CD4-positive, alpha-beta T cell treated with Interferon gamma for 1 hour (primary cell): Measurements from ENCODE around the gene GLS.
"Not testable (repeated sequence)": the region's sequence is repeated elsewhere in the genome, so short reads cannot be mapped to it uniquely, and the experiment has no call there.

ENCODE experiments used
- DNase-seq: peaks from one replicate; pipeline ENCODE4 v3.0.0-alpha.2; 2020

Gene GLS

GRCh38 chr2:190880378-190881083 is at the start of gene GLS:
TSS of gene GLS (plus strand) at chr2:190880821. CDS start at chr2:190881085, 264 bp downstream.
- DNase-seq = peak; percentile 97

GRCh38 chr2:190831941-190832340 is 48.7 kb upstream of the GLS start:
- no peak for DNase-seq

DNA sequence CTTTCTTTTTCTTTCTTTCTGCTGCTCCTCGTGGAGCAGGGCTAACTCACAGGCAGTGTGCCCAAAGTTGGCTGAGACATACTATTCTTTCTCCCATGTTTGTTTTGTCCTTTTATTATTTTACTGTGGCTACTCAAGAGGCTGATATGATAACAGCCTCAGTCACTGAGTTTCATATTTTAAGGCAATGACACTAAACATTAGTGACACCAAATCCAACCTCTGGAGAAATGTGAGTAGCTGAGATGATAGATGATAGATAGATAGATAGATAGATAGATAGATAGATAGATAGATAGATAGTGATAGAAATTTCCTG is 45.8 kb upstream of the GLS start:
- no peak for DNase-seq

- no peak for DNase-seq
Observed at GRCh38 chr2:190835303-190835930, 45.2 kb upstream of the GLS start.

GRCh38 chr2:190836767-190837166 is 43.9 kb upstream of the GLS start:
- DNase-seq = no peak

DNA sequence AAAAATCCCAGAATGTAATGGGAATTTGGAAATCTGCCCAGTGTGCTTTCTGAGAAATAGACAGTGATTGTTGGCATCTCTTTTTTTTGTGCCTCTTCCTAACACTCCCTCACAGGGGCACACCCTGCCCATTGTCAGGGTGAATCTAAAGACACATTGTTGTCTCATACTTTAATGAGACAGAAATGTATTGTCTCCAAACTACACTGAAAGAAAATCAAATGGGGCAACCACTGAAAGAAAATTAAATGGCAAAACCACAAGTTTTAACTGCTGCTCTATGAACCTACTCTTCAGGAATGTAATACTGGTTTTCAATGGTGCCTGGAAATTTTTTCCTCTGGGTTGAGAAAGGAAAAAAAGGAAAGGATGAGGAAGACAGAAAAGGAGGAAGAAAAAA is 43.2 kb upstream of the GLS start:
- DNase-seq = no peak

DNA sequence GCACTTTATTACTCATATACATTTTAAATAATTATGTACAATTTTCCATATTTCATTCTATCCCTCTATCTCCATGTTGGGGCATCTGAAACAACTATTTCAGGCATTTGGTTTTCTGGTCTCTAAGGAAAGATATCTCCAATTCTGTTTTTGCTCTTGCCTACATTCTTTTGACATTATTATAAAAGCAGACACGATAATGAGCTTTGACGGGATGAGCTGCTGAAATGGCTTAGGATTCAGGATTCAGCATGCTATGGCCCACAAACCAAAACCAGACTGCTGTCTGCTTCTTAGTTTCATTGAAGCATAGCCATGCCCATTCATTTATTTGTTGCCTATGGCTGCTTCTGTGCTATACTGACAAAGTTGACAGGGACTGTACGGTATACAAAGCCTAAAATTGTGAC is 42.7 kb upstream of the GLS start:
- no peak for DNase-seq

DNA sequence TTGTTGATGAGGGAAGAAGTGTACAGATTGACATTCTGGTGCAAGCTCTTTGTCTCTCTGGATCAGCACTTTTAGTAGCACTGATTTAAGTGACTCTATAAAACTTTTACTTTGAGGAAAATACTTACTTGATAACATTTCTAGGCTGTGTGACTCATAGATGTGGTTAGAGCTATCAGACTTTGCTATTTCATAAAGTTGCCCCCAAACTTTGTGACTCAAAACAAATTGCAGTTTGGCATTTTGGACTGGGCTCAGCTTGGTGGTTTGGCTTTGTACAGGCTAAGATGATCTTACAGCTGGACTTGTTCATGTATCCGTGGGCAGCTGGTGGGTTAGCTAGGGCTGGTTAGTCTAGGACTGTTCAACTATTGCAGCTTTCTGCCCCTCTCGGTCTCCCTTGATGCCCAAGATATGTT is 42.1 kb upstream of the GLS start:
- DNase-seq = no peak

DNA sequence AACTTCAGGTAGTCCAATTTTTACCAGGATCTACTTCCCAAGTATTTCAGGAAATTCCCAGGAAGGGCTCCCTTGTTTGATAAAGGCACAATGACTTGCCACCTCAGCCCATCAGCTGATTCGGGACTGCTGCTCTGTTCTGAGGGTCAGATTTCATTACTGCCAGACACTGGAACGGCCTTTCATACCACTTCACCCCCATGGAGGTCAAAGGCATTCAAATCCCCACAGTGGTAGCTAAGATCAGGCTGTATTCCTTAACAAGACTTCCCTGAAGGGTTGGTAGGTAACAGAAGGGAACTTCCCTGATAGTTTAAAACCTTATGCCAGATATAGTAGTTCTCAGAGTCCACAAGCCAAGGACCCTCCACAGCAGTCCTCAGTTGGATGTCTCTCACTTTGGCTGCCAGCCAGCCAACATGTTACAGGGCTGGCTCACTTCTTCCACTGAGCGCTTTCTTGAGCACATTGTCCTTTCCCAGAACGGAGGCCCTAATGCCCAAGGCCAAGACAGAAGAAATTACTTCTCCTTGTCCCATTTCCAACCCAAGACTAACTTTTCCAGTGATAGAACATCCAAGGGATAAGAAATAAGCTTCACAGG is 40.0 kb upstream of the GLS start:
- DNase-seq = no peak

DNA sequence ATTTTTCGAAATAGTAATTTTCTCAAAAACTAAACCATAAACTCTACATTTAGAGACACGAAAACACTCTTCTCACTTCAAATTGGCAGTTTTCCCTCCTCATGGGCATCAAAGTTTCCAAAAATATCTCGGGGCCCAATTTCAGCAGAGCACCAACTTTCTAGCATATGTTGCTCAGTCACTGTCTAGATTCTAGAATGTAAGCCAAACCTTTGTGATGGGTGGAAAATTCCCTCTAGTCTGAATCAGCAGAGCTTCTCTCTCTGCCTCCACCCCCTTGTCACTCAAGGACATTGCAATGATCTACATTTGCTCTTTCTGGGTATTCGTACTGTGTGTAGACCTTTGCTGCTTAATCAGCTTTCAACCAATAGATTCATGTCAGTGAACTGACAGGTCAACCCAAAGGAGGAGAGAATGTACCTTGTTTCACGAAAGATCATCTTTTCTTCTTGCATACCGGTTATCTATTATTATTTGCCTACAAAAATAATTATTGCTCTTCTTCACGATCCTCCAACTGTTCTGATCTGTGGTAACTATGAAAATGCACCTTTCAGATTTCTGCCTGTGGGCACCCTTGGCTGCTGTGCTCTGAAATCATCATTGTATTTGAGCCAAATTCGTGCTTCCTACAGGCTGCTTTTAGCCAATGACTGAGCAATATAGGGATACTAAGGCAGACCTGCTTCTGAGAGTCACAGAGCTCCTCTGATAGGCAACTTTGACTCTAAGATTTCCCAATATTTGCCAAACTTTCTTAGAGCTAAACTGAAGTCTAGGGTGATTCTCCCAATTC is 38.7 kb upstream of the GLS start:
- no peak for DNase-seq

DNA sequence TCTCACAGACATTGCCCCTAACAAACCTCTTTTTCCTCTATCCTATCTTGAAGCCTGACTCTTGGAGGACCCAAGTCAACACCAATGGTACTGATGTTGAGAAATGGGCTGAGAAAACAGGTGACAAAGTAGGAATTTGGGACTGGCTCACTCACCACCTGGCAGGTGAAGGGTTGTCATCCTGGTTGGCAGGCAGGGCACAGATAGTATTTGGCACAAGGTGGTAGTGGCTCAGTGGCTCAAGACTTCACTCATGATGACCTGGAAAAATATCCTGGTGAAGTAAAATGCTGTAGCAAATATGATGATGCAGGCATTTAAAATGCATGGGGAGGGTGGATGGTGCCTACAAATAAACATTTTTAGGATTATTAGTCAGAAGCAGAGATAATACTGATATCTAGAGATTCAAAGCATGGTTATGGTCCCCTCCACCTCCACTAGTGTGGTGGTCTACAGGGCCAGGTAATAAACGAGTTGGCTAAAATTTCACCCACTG is 38.0 kb upstream of the GLS start:
- no peak for DNase-seq

DNA sequence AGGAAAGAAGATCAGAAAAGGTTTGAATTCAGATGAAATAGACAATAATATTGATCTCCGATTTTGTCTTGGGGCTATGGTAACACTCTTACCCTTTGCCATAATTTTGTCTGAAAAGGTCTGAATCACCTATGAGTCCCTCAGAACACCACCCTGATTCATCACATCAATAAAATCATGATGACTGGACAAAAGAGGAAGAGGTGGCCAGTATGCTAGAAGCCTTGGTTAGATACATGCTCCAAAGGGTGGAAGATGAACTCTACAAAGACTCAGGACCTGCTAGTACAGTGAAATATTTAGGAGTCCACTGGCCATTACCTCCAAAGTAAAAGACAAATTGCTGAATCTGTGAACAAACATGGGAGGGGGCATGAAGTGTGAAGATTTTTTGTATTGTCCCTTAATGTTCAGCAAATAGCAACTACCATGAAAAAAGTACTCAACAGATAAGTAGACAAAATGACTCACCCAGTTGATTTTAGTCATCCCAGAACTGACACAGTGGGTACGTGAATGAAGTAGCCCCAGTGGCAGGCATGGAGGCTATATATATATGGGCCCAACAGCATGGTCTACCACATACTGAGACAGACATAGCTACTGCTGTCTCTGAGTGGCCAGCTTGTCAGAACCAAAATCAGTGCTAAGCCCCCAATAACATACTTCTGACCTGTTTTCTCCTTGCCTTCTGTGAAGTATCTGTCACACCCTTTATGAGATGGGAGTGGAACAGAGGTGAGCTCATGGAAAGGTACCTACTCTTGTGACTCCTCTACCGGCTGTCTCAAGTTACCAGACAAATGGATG is 36.5 kb upstream of the GLS start:
- DNase-seq = no peak

DNA sequence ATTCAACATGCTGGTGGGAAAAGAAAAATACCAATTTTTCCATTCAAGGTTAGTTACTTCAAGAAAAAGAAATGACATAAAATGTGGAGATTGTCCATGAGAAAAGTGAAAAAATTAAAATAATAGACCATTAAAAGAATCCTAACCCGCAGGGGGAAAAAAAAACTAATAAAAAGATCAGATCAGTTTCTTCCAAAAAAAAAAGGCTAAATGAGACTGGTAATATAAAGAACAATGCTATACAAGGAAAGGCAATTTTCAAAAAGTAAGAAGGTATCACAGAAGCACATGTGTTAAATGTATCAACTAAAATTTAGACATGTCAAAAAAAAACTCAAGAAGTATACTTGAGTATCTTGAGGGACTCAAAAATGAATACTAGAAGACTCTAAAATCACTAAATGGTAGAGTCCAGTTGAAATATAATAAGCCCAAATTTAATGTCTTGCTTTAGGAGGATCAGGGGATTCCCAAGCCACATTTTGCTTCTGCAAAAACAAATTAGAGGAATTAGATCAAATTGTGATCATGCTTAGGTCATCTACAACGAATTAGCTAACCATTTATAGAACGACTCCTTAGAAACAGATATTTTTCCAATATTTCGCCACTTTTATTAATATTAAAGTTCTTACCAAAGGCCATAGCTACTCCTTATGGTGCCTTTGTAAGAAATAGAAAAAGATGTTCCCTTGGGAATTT is 35.8 kb upstream of the GLS start:
- DNase-seq = no peak

GRCh38 chr2:190846746-190847145 is 33.9 kb upstream of the GLS start:
- no peak for DNase-seq

- DNase-seq = no peak
Observed at GRCh38 chr2:190847504-190848081, 33.0 kb upstream of the GLS start.

GRCh38 chr2:190849774-190850173 is 30.8 kb upstream of the GLS start:
- DNase-seq = no peak

DNA sequence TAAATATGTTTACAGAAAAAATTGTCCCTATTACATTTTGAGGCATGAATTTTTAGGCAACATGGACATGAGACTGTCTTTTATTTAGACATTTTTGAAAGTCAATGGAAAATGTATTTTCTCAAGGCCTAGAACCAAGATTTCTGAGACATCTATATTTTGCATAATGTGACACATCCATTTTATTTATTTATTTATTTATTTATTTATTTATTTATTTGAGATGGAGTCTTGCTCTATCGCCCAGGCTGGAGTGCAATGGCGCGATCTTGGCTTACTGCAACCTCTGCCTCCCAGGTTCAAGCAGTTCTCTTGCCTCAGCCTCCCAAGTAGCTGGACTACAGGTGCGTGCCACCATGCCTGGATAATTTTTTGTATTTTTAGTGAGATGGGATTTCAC is 27.6 kb upstream of the GLS start:
- not testable (repeated sequence) for DNase-seq

GRCh38 chr2:190853531-190854383 is 26.9 kb upstream of the GLS start:
- DNase-seq = no peak

DNA sequence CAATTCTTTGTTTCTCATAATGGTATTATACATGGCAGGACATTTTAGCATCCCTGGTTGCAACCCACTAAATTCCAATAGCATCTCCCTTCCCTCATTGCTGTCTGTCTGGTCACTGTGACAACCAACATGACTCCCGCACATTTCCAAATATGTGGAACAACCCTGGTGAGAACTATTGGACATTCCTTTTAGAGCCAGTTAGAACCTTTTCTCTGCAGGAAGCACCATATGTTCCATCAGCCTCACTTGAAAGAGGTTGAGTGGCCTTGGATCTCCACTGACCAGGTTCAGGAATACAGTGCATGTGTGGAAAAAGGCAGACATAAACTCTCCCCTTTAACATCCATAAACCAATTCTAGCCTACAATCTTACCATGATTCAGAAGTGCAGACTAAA is 25.9 kb upstream of the GLS start:
- DNase-seq = no peak

DNA sequence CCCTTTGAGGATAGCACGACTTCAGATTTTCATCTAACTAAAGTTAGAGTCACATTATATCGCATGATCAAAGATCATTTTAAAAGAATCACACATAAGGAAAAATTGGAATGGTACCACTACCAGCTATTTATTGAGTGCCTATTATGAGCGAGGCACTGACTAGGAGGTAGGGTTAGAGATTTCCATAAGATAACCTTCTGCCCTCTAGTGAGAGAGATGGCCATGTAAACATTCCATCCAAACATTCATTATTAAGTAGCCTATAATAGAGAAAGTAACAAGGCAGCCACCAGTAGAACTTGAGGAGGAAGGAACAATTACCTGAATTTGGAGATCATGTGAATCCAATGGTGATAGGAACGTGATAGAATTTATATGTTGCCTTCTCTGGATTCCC is 25.4 kb upstream of the GLS start:
- DNase-seq = no peak

- DNase-seq = no peak
Observed at GRCh38 chr2:190856985-190857384, 23.6 kb upstream of the GLS start.
